Measurements from ENCODE around the gene ANKRD13A.
A peak's percentile ranks its signal among the peaks of the same experiment; 100 is the strongest.
"Not testable (repeated sequence)": the region's sequence is repeated elsewhere in the genome, so short reads cannot be mapped to it uniquely, and the experiment has no call there.

ANKRD13A gene

DNA sequence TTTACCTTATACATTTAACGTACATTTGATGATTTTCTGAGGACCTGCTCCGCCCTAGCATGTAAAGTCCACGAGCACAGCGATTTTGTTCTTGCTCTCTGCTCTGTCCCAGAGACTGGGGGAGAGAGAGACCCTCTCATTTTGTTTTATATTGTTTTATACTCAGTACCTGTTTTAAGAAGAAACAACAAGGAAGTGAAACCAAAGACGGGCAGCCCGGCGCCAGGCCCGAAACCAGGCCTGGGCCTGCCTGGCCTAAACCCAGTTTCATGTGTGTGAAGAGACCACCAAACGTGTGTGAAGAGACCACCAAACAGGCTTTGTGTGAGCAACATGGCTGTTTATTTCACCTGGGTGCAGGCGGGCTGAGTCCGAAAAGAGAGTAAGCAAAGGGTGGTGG lies 49.8 kb downstream of the ANKRD13A start:
- not testable (repeated sequence) for DNase-seq

- DNase-seq = not testable (repeated sequence)
These were observed 50.4 kb downstream of the ANKRD13A start for GRCh38 chr12:110049666-110050065.

- DNase-seq = no peak
These were observed 51.7 kb downstream of the ANKRD13A start for GRCh38 chr12:110050927-110051326.

DNA sequence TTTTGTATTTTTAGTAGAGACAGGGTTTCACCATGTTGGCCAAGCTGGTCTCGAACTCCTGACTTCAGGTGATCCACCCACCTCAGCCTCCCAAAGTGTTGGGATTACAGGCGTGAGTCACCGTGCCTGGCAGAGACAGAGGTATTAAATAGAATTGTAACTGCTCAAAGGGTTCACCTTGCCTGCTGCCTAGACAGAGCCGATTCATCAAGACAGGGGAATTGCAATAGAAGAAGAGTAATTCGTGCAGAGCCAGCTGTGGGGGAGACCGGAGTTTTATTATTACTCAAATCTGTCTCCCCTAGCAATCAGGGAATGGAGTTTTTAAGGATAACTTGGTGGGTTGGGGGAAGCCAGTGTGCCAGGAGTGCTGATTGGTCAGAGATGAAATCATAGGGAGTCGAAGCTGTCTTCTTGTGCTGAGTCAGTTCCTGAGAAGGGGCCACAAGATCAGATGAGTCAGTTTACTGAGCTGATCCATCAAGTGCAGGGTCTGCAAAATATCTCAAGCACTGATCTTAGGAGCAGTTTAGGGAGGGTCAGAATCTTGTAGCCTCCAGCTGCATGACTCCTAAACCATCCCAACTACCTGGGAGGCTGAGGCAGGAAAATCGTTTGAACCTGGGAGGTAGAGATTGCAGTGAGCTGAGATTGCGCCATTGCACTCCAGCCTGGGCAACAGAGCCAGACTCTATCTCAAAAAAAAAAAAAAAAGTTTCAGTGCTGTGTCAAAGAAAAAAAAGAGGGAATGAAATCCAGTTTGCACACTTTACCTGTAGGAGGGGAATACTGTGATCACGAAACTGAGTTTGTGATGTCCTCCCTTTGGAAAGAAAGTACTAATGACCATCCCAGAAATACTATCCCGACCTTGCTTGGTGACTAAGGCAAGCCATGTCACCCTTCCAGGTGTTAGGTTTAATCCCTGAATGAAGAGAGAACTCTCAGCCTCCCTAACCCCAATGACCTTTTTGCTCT lies 56.4 kb downstream of the ANKRD13A start:
- not testable (repeated sequence) for DNase-seq

DNA sequence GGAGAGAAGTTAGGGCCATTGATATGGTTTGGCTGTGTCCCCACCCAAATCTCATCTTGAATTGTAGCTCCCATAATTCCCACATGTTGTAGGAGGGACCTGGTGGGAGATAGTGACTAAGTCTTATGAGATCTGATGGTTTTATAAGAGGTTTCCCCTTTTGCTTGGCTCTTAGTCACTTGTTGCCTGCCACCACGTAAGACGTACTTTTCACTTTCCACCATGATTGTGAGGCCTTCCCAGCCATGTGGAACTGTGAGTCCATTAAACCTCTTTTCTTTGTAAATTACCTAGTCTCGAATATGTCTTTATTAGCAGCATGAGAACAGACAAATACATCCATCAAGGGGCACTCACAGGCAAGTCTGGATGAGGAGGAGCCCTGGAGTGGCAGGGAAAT lies 57.4 kb downstream of the ANKRD13A start:
- DNase-seq = not testable (repeated sequence)

DNA sequence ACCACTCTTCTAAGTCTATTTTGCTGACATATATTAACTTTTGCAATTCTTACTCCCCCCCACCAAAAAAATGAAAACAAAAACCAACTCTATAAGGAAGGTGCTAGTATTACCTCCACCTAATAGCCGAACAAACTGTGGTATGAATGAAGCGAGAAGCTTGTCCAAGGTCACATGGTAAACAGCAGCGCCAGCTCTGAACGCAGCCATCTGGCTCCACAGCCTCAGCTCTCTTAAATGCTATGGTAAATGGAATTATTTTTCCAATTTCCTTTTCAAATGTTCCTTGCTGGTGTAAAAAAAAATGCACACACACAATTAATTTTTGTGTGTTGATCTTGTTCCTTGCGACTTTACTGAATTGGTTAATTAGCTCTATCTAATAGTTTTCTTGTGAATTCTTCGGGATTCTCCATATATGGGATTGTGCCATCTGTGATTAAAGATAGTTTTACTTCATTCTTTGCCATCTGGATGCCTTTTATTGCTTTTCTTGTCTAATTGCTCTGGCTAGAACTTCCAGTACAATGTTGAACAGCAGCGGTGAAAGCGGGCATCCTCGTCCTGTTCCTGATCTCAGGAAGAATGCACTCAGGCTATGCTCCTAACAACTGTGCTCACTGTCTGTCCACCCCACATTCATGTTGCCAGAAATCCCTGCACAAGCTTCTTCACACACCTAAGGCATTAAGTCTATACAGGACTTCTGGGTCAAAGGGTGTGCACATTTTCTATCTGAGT lies 59.8 kb downstream of the ANKRD13A start:
- DNase-seq = no peak

DNA sequence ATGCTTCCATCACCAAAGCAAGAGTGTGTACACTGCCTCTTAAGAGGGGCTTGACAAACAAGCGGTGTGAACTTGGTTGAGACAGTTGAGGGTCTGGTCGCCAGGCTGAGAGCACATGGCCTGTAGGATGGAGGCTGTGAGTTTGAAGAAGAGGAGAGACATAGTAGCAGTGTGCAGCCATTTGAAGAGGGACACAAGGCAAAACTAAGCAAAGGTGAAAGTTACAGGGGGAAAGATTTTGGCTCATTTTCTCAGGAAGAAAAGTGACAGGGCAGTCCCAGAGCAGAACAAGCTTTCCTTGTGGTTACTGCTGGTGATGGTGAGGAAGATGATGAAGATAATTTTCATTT lies 60.4 kb downstream of the ANKRD13A start:
- DNase-seq = no peak

GRCh38 chr12:110062241-110062640 lies 63.0 kb downstream of the ANKRD13A start:
- no peak for DNase-seq

GRCh38 chr12:110065540-110065939 lies 66.3 kb downstream of the ANKRD13A start:
- DNase-seq = no peak

- DNase-seq = no peak
These were observed 68.3 kb downstream of the ANKRD13A start for GRCh38 chr12:110067531-110067930.

DNA sequence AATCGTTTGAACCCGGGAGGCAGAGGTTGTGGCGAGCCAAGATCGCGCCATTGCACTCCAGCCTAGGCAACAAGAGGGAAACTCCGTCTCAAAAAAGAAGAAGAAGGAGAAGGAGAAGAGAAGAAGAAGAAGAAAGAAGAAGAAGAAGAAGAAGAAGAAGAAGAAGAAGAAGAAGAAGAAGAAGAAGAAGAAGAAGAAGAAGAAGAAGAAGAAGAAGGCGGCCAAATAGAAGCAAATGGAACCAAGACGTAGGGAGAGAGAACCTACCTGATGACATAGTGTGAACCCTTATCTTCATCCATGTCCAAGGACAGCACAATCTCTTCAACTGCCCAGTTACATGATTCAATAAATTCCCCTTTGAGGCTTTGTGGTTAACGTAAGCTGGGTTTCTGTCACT lies 68.9 kb downstream of the ANKRD13A start:
- not testable (repeated sequence) for DNase-seq

DNA sequence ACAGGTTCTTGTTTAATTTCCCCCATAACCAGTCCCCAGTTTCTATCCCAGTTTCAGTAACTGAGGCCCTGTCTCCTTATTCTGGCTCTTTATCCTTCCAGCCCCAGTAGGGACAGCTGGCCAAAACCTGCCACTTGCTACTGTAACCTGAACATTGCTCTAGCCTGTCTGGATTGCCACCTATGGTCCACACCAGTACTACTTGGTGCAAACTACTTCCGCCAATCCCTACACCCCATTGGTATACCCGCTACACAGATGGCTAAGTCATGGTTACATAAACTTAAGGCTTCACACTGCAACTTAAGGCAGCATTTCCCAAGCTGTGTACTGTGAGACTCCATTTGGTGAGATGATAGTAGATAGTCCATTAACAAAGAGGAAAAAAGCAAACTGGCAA lies 69.4 kb downstream of the ANKRD13A start:
- no peak for DNase-seq

- DNase-seq = no peak
These were observed 72.3 kb downstream of the ANKRD13A start for GRCh38 chr12:110071504-110071903.

DNA sequence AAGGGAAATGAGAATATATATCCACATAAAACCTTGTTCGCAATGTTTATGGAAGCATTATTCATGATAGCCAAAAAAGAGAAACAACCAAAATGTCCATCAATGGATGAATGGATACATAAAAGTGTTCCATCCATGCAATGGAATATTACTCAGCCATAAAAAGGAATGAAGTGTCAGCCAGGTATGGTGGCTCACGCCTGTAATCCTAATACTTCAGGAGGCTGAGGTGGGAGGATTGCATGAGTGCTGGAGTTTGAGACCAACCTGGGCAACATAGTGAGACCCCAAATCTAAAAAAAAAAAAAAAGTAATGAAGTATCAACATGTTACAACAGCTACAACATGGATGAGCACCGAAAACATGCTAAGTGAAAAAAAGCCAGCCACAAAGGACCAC lies 72.7 kb downstream of the ANKRD13A start:
- DNase-seq = no peak

GRCh38 chr12:110072636-110073035 lies 73.4 kb downstream of the ANKRD13A start:
- not testable (repeated sequence) for DNase-seq

GRCh38 chr12:110073049-110073831 lies 74.0 kb downstream of the ANKRD13A start:
- DNase-seq = no peak

- no peak for DNase-seq
These were observed 74.9 kb downstream of the ANKRD13A start for GRCh38 chr12:110074089-110074488.

GRCh38 chr12:110075880-110076279 lies 76.7 kb downstream of the ANKRD13A start:
- no peak for DNase-seq

- DNase-seq = no peak
These were observed 78.6 kb downstream of the ANKRD13A start for GRCh38 chr12:110077800-110078199.

DNA sequence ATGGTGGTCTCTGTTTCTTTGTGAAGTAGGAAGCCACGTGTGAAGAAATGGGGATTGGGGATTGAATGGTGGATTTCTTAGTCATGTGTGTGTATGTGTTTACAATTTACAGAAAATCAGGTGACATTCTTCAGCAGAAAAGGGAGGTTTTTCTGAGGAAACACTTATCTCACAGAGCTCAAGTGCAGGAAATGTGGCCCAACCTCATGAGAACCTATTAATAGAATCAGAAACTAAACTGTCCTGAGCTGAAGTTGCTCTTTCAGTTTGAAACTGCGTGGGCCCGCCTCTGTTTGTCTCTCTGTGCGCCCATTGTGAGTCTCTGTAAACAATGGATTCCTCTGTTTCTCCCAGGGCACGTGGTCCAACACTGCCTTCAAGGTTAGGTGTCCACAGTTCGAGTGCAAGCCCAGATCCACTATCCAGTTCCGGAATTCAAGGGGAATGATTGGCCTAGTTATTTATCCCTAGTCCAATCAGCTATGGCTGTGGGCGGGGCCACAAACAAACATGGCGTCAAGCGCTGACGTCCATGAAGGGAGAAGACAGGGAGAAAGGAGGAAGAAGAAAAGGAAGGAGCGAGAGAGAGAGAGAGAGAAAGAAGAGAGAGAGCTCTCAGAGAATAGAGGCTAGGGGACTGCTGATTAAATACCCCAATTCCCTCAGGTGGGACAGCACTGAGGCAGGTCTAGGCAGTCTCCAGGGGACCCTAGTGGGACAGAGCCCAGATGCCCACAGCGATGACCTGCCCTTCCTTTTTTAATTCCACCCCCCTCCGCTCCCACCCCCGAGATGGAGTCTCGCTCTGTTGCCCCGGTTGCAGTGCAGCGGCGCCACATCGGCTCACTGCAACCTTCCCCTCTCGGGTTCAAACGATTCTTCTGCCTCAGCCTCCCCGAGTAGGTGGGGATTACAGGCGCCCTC lies 80.5 kb downstream of the ANKRD13A start:
- DNase-seq = peak; percentile 53

- DNase-seq = no peak
These were observed 81.2 kb downstream of the ANKRD13A start for GRCh38 chr12:110080410-110080809.

Data from activated T-cell treated with anti-CD3 and anti-CD28 coated beads for 4 hours (primary cell).